ENCODE measurements around the gene GRID1.

The GRID1 gene

DNA sequence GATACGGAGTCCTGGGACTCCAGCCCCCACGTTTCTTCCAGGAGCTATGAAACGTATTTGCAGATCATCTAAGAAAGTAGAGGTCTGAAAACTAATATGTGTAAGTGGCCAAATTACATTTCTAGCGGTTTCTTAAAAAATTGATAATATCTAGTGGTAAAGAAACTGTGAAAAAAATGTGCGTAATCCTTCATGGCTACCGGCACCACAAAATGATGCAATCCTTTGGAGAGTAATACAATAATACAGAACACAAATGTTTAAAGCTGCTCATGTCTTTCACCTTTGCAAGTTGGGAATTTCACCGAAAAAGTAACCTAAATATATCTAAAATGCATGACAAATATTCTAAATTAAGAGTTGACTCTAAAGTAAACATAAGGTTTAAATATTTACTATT, 742.1 kb downstream of the GRID1 start:
- TF ChIP-seq, protein P1, sequence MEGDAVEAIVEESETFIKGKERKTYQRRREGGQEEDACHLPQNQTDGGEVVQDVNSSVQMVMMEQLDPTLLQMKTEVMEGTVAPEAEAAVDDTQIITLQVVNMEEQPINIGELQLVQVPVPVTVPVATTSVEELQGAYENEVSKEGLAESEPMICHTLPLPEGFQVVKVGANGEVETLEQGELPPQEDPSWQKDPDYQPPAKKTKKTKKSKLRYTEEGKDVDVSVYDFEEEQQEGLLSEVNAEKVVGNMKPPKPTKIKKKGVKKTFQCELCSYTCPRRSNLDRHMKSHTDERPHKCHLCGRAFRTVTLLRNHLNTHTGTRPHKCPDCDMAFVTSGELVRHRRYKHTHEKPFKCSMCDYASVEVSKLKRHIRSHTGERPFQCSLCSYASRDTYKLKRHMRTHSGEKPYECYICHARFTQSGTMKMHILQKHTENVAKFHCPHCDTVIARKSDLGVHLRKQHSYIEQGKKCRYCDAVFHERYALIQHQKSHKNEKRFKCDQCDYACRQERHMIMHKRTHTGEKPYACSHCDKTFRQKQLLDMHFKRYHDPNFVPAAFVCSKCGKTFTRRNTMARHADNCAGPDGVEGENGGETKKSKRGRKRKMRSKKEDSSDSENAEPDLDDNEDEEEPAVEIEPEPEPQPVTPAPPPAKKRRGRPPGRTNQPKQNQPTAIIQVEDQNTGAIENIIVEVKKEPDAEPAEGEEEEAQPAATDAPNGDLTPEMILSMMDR (IDR thresholded peaks at IDR 0.05; ENCODE audit: low read length): no peak
- no peak for TF ChIP-seq EZH2 (IDR thresholded peaks at IDR 0.05; ENCODE audit: borderline replicate concordance, low read length)
- H3K4me2 ChIP-seq (ENCODE audit: low read length): no peak overlapping the region
- H3K9ac ChIP-seq (ENCODE audit: low read length): no peak overlapping the region
- no peaks in the 10 kb centered on the region for H4K20me1 ChIP-seq (ENCODE audit: insufficient read depth, low read length)
- H3K27ac ChIP-seq (ENCODE audit: low read depth, low read length, poor library complexity, severe bottlenecking): no peak overlapping the region
- no peaks in the 10 kb centered on the region for H3K36me3 ChIP-seq (ENCODE audit: insufficient read depth, low read length)
- no peaks in the 10 kb centered on the region for H3K4me1 ChIP-seq (ENCODE audit: insufficient read depth, low read length, severe bottlenecking)
- H3K79me2 ChIP-seq (ENCODE audit: insufficient read depth, low read length): no peaks in the 10 kb centered on the region
- no peak overlapping the region for H3K4me3 ChIP-seq (ENCODE audit: low read depth, low read length, poor library complexity, severe bottlenecking)
- H3K9me3 ChIP-seq (ENCODE audit: low read length): no peaks in the 10 kb centered on the region
- H3K9me2 ChIP-seq (ENCODE audit: low read depth, low read length): no peaks in the 10 kb centered on the region
- H2AFZ ChIP-seq (ENCODE audit: low read length): no peak overlapping the region
- no peaks in the 10 kb centered on the region for H3K27me3 ChIP-seq (ENCODE audit: insufficient read depth, low read length)
- no peaks in the 10 kb centered on the region for H3F3A ChIP-seq (ENCODE audit: insufficient read depth, low read length)

DNA sequence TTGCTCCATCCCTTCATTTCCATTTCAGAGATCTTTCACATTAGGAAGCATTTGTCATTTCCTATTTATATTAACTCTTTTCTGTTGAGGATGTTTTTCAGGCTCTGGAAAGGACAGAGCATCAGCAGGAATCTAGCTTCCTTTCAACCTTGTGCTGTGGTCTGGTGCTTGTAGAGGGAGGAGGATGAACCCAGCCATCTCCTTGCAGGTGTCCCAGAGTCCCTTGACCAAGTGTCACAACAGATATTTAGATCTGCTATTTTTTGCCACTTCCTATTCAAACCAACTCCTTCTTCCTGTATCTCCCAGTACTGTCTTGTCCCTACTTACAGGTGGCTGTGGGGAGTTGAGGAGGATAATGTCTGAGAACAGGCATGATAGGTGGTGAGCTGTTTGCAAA, 742.8 kb downstream of the GRID1 start:
- Histone ChIP-seq H3K9me2 (ENCODE audit: low read depth, low read length) (no peaks in the 10 kb centered on the region), H3K4me1 (ENCODE audit: insufficient read depth, low read length, severe bottlenecking) (no peaks in the 10 kb centered on the region), H3K4me2 (ENCODE audit: low read length) (no peak overlapping the region), H3K27ac (ENCODE audit: low read depth, low read length, poor library complexity, severe bottlenecking) (no peak overlapping the region), H3K9me3 (ENCODE audit: low read length) (no peaks in the 10 kb centered on the region), H3K36me3 (ENCODE audit: insufficient read depth, low read length) (no peaks in the 10 kb centered on the region), H3F3A (ENCODE audit: insufficient read depth, low read length) (no peaks in the 10 kb centered on the region), H4K20me1 (ENCODE audit: insufficient read depth, low read length) (no peaks in the 10 kb centered on the region), H2AFZ (ENCODE audit: low read length) (no peak overlapping the region), H3K9ac (ENCODE audit: low read length) (no peak overlapping the region), H3K4me3 (ENCODE audit: low read depth, low read length, poor library complexity, severe bottlenecking) (no peak overlapping the region), H3K79me2 (ENCODE audit: insufficient read depth, low read length) (no peaks in the 10 kb centered on the region), H3K27me3 (ENCODE audit: insufficient read depth, low read length) (no peaks in the 10 kb centered on the region)
- TF ChIP-seq, protein P1 (IDR thresholded peaks at IDR 0.05; ENCODE audit: low read length): no peak
- no peak for TF ChIP-seq EZH2 (IDR thresholded peaks at IDR 0.05; ENCODE audit: borderline replicate concordance, low read length)

DNA sequence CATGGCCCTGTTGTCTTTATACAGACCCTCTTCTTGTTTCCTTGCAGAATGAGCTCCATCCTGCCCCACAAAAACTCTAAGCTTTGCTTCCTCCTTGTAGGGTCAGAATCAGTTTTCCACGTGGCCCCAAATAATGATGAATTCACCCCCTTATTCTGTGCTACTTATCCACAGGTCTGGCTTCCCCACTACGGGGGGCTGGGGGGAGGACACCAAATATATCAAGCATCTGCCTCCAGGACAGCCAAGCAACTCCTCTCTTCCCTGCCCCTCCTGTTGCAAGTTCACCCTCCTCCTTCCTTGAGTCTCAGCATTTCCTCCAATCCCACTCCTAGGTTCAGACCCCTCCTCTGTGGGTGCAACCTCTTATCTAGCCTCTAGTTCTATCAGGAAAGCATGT, 743.3 kb downstream of the GRID1 start:
- Histone ChIP-seq H3K4me1 (ENCODE audit: insufficient read depth, low read length, severe bottlenecking) (no peaks in the 10 kb centered on the region), H3K27ac (ENCODE audit: low read depth, low read length, poor library complexity, severe bottlenecking) (no peak overlapping the region), H3F3A (ENCODE audit: insufficient read depth, low read length) (no peaks in the 10 kb centered on the region), H3K9me3 (ENCODE audit: low read length) (no peaks in the 10 kb centered on the region), H3K4me2 (ENCODE audit: low read length) (no peak overlapping the region), H3K36me3 (ENCODE audit: insufficient read depth, low read length) (no peaks in the 10 kb centered on the region), H4K20me1 (ENCODE audit: insufficient read depth, low read length) (no peaks in the 10 kb centered on the region), H2AFZ (ENCODE audit: low read length) (no peak overlapping the region), H3K9me2 (ENCODE audit: low read depth, low read length) (no peaks in the 10 kb centered on the region), H3K4me3 (ENCODE audit: low read depth, low read length, poor library complexity, severe bottlenecking) (no peak overlapping the region), H3K79me2 (ENCODE audit: insufficient read depth, low read length) (no peaks in the 10 kb centered on the region), H3K27me3 (ENCODE audit: insufficient read depth, low read length) (no peaks in the 10 kb centered on the region), H3K9ac (ENCODE audit: low read length) (no peak overlapping the region)
- no peak for TF ChIP-seq EZH2 (IDR thresholded peaks at IDR 0.05; ENCODE audit: borderline replicate concordance, low read length)
- TF ChIP-seq, protein P1 (IDR thresholded peaks at IDR 0.05; ENCODE audit: low read length): no peak
